ENCODE results near the gene RASL10B. TPM values are rescaled to one million over a fixed set of nuclear protein-coding genes. Genes with fewer than 3 reads are reported as not detected.

Gene RASL10B
- total RNA-seq, 2 experiments from 2014 or later, result not detected

GRCh38 chr17:35775583-35775982 lies 44.1 kb downstream of the RASL10B start:
- no TSS peak for BruUV-seq (replicated peaks)
- intact Hi-C loops (cut with micrococcal nuclease; ENCODE audit: unreplicated experiment), result no loop called here
- H3K4me1 ChIP-seq (ENCODE audit: insufficient read depth, low read length, poor library complexity, severe bottlenecking), result no peaks in the 10 kb centered on the region
- H3K27ac ChIP-seq (ENCODE audit: low read depth, low read length, poor library complexity, severe bottlenecking), result no peak overlapping the region
- TF ChIP-seq EZH2phosphoT487 (IDR thresholded peaks at IDR 0.05; ENCODE audit: borderline replicate concordance, low read depth, low read length), result no peak
- TF ChIP-seq CTCF (conservative IDR thresholded peaks at IDR 0.05; ENCODE audit: low read length), result no peak
- no peaks in the 10 kb centered on the region for H4K20me1 ChIP-seq (ENCODE audit: insufficient read depth, low read length)
- ChIA-PET CTCF (ENCODE audit: unreplicated experiment) (no interaction called here), POLR2A (no interaction called here)
- H3K4me3 ChIP-seq (ENCODE audit: low read depth, low read length, poor library complexity, severe bottlenecking), result no peak overlapping the region
- no peaks in the 10 kb centered on the region for H3K36me3 ChIP-seq (ENCODE audit: insufficient read depth, low read length)
- H3K4me2 ChIP-seq (ENCODE audit: low read length), result no peak overlapping the region
- no peaks in the 10 kb centered on the region for H3K9me3 ChIP-seq (ENCODE audit: low read length)
- H3K9me2 ChIP-seq (ENCODE audit: insufficient read depth, low read length), result no peaks in the 10 kb centered on the region
- H2AFZ ChIP-seq (ENCODE audit: low read length), result no peak overlapping the region
- no peak for DNase-seq (ENCODE audit: low spot score)
- no peaks in the 10 kb centered on the region for H3K79me2 ChIP-seq (ENCODE audit: insufficient read depth, low read depth, low read length)

GRCh38 chr17:35778641-35779196 lies 47.3 kb downstream of the RASL10B start:
- H3K9me3 ChIP-seq (ENCODE audit: low read length), result no peaks in the 10 kb centered on the region
- H3K36me3 ChIP-seq (ENCODE audit: insufficient read depth, low read length), result no peaks in the 10 kb centered on the region
- intact Hi-C loops (cut with micrococcal nuclease; ENCODE audit: unreplicated experiment), result no loop called here
- BruUV-seq (replicated peaks), result no TSS peak
- no peaks in the 10 kb centered on the region for H3K9me2 ChIP-seq (ENCODE audit: insufficient read depth, low read length)
- H3K4me1 ChIP-seq (ENCODE audit: insufficient read depth, low read length, poor library complexity, severe bottlenecking), result no peaks in the 10 kb centered on the region
- H3K27ac ChIP-seq (ENCODE audit: low read depth, low read length, poor library complexity, severe bottlenecking), result no peak overlapping the region
- no peak overlapping the region for H3K4me2 ChIP-seq (ENCODE audit: low read length)
- H3K79me2 ChIP-seq (ENCODE audit: insufficient read depth, low read depth, low read length), result no peaks in the 10 kb centered on the region
- no peaks in the 10 kb centered on the region for H4K20me1 ChIP-seq (ENCODE audit: insufficient read depth, low read length)
- H3K4me3 ChIP-seq (ENCODE audit: low read depth, low read length, poor library complexity, severe bottlenecking), result no peak overlapping the region
- TF ChIP-seq EZH2phosphoT487 (IDR thresholded peaks at IDR 0.05; ENCODE audit: borderline replicate concordance, low read depth, low read length) (no peak), CTCF (conservative IDR thresholded peaks at IDR 0.05; ENCODE audit: low read length) (no peak)
- no peak overlapping the region for H2AFZ ChIP-seq (ENCODE audit: low read length)
- ChIA-PET POLR2A (no interaction called here), CTCF (ENCODE audit: unreplicated experiment) (no interaction called here)
- no peak for DNase-seq (ENCODE audit: low spot score)

GRCh38 chr17:35780950-35781349 lies 49.5 kb downstream of the RASL10B start:
- intact Hi-C loops (cut with micrococcal nuclease; ENCODE audit: unreplicated experiment), result no loop called here
- DNase-seq (ENCODE audit: low spot score), result no peak
- Histone ChIP-seq H2AFZ (ENCODE audit: low read length) (no peak overlapping the region), H4K20me1 (ENCODE audit: insufficient read depth, low read length) (no peaks in the 10 kb centered on the region), H3K4me3 (ENCODE audit: low read depth, low read length, poor library complexity, severe bottlenecking) (no peak overlapping the region), H3K27ac (ENCODE audit: low read depth, low read length, poor library complexity, severe bottlenecking) (no peak overlapping the region), H3K4me2 (ENCODE audit: low read length) (no peak overlapping the region), H3K79me2 (ENCODE audit: insufficient read depth, low read depth, low read length) (no peaks in the 10 kb centered on the region), H3K4me1 (ENCODE audit: insufficient read depth, low read length, poor library complexity, severe bottlenecking) (no peaks in the 10 kb centered on the region), H3K36me3 (ENCODE audit: insufficient read depth, low read length) (no peaks in the 10 kb centered on the region), H3K9me3 (ENCODE audit: low read length) (no peaks in the 10 kb centered on the region), H3K9me2 (ENCODE audit: insufficient read depth, low read length) (no peaks in the 10 kb centered on the region)
- ChIA-PET POLR2A (interaction anchor here (0.6 to 0.7 kb wide), 2 partner anchors 92 to 640 kb away, joined by 3 to 6 read pairs; no protein-coding TSS in a partner anchor), CTCF (ENCODE audit: unreplicated experiment) (interaction anchor here (0.9 to 1.2 kb wide), 2 partner anchors 17 to 22 kb away, joined by 3 to 4 read pairs; no protein-coding TSS in a partner anchor)
- BruUV-seq (replicated peaks), result no TSS peak
- no peak for TF ChIP-seq EZH2phosphoT487 (IDR thresholded peaks at IDR 0.05; ENCODE audit: borderline replicate concordance, low read depth, low read length)
- no peak for TF ChIP-seq CTCF (conservative IDR thresholded peaks at IDR 0.05; ENCODE audit: low read length)

Measured in OCI-LY7 (cell line).